ENCODE data around the gene MS4A5.
"Not testable (repeated sequence)": the region's sequence is repeated elsewhere in the genome, so short reads cannot be mapped to it uniquely, and the experiment has no call there.

Gene MS4A5

GRCh38 chr11:60429272-60429671 lies at the start of gene MS4A5:
Gene MS4A5 (plus strand): TSS chr11:60429572. CDS start chr11:60429675, 103 bp downstream.
- DNase-seq (ENCODE audit: low spot score): no peak

DNA sequence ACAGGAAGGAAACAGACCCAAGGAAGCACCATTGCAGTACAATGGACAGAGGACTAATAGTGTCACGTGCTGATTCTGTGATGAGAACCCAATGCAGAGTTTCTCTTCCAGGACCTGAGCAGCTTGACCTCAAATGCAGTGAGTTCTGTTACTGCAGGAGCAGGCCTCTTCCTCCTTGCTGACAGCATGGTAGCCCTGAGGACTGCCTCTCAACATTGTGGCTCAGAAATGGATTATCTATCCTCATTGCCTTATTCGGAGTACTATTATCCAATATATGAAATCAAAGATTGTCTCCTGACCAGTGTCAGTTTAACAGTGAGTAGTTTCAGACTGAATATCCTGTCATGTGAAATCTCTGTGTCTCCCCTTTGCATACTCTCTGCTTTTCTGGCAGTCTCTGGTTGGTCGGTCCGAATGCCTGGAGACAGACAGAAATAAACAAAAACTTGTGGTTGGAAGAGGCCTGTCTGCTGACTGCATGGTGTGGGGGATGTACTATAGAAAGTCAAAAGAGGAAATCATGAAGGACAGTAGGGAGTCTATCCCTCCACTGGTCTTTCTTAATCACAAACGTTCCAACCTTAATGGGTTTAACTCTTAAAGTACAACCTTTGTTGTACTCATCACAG lies 40.0 kb upstream of the MS4A5 start:
- DNase-seq (ENCODE audit: low spot score): no peak

DNA sequence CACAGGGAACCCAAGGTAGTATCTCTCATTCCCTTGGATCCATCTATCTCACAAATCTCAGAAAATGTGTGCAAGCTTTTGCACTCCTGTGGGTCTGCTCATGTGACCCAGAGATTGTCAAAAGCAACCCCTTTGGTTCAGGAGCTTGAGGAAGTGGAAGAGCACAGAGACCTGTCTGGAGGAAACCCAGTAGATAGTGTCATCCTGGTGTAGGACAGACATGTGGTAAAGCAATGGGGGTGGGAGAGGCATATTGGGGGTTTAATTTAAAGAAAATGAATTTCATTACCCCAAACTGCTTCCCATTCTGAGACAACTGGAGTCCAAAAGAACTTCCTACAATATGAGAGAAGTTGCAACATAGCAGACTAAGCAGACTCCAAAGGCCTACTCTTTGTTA lies 39.0 kb upstream of the MS4A5 start:
- no peak for DNase-seq (ENCODE audit: low spot score)

DNA sequence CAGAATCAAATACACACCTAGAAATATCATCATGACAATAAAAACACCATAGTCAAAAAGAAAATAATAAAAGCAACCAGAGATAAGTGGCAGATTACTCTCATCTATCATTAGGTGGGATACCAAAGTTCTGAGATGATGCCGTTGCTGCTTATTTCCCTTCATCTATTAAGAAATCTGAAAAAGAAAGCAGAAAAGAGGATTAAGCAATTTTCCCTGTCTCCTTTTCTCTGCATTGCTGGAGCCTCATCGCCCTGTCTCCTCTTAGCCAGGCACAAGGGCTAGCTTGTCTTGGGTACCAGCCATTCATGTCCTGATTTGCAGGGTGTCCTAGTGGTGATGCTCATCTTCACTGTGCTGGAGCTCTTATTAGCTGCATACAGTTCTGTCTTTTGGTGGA lies 37.0 kb upstream of the MS4A5 start:
- DNase-seq (ENCODE audit: low spot score): no peak

DNA sequence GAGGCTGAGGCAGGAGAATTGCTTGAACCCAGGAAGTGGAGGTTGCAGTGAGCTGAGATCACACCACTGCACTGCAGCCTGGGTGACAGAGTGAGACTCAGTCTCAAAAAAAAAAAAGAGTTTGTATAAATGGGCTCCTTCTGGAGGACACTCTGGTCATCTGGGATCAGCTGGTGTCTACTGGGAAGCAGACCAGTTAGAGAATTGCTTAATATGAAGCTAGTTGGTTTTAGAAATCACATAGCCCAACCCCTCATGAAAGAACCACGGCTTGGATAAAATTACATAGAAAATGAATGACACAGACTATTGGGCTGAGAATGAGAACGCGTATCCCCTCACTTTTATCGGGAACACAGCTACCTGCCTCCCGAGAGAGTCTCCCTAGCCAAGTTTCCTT lies 36.4 kb upstream of the MS4A5 start:
- no peak for DNase-seq (ENCODE audit: low spot score)

- no peak for DNase-seq (ENCODE audit: low spot score)
These were observed 34.5 kb upstream of the MS4A5 start for GRCh38 chr11:60394666-60395380.

DNA sequence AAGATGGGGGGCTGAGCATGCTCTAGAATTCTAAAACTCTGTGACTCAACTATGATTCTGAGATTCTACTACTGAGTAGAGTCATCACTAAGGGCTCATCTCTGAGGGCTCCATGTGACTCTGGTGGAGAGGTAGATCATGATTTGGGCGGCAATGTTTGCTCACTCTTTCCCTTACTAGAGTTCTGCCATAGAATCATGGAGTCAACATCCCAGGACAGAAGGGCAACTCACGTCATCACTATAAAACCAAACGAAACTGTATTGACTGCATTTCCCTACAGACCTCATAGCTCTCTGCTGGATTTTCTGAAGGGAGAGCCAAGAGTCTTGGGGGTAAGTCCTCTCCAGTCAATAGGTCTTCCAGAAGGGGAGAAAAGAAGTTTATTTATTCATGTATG lies 33.0 kb upstream of the MS4A5 start, which contains the start of gene MS4A14:
Gene MS4A14 (plus strand): TSS at position 78 of the 400 bp plus-strand sequence. CDS start 120 bp downstream, at position 198.
- DNase-seq (ENCODE audit: low spot score): no peak

GRCh38 chr11:60396799-60397198 lies 32.6 kb upstream of the MS4A5 start:
- no peak for DNase-seq (ENCODE audit: low spot score)

DNA sequence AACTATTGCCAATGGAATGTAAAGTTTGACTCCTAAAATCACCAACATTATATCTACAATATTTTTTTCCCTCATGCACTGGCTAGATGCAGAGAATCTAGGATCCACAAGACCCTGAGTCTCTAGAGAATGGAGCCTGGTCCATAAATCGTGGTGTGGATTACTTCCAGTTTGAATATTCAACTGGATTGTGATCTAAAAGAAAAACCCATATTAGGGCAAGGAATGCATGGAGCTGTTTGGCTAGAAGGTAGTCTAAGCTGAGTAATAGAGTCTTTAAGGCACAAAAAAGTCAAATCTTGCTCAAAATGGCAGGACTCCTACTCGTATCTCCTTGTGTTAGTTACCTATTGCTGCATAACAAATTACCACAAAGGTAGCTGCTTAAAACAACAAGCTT lies 9.4 kb upstream of the MS4A5 start:
- DNase-seq (ENCODE audit: low spot score): no peak

DNA sequence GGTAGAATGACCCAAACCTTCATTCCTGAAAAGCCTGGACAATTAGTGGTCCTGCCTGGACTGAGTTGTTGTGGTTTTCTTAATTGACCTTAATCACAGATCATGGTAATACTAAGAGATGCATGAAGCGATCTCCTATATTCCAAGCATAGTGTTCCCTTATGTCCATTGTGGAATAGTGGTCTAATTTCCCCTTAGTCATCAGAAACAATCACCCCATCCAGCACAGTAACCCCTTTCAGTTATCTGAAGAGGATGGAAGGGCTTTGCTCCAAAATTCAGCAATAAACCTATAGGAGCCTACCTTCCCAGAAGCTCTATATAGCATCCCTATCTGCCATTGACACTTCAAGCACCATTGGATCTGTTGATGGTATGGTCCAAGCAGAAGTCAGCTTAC lies 6.8 kb upstream of the MS4A5 start:
- no peak for DNase-seq (ENCODE audit: low spot score)

GRCh38 chr11:60428517-60428916 lies 855 bp upstream of the MS4A5 start:
- no peak for DNase-seq (ENCODE audit: low spot score)

DNA sequence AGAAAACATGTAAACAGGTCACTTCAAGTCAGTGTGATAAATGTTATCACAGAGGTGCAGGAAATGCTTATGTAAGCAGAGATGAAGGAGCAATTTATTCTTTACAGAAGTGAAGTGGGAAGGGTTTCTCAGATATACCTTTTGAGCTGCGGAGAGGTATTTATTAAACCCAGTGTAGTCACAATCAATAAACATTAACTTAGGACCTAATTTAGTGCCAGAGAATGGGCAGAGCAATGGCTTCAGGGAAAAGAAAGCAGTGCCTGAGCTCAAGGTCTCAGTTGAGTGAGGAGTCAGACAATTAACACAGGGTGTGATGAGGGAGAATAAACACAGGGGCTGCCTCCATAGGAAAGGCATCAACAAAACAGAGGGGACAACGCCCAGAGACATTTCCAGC lies 1.9 kb downstream of the MS4A5 start:
- DNase-seq (ENCODE audit: low spot score): no peak

- no peak for DNase-seq (ENCODE audit: low spot score)
These were observed 4.0 kb downstream of the MS4A5 start for GRCh38 chr11:60433401-60433800.

DNA sequence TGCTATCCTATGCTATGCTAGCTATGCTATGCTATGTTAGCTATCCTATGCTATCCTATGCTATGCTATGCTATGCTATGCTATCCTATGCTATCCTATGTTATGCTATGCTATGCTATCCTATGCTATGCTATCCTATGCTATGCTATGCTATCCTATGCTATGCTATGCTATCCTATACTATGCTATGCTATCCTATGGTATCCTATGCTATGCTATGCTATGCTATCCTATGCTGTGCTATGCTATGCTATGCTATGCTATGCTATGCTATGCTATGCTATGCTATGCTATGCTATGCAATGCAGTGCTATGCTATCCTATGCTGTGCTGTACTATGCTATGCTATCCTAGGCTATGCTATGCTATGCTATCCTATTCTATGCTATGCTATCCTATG lies 17.7 kb downstream of the MS4A5 start:
- no peak for DNase-seq (ENCODE audit: low spot score)

- no peak for DNase-seq (ENCODE audit: low spot score)
These were observed 18.5 kb downstream of the MS4A5 start for GRCh38 chr11:60447846-60448245.

GRCh38 chr11:60451185-60451584 lies 21.8 kb downstream of the MS4A5 start:
- not testable (repeated sequence) for DNase-seq (ENCODE audit: low spot score)

DNA sequence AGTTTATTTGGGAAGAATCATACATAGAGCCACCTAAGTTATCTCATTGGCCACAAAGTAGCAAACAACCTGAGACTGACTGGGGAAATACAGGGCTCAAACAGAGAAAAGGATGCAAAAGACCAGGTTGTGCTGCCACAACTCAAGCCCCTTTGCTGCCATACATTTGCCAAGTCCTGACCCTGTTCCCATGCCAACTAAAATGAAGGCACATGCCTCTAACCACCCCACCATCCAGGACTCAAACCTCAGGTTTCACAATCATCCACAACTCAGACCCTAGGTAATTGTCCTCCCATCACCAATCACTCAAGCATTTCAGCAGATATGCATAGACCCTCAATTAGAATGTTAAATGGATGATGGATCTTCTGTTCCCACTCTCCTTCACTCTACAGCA lies 24.8 kb downstream of the MS4A5 start:
- no peak for DNase-seq (ENCODE audit: low spot score)

- no peak for DNase-seq (ENCODE audit: low spot score)
These were observed 26.2 kb downstream of the MS4A5 start, which contains the start of gene MS4A1 for GRCh38 chr11:60455531-60456042. Gene MS4A1 (plus strand): TSS chr11:60455847. CDS start chr11:60462375, 6,528 bp downstream.

- DNase-seq (ENCODE audit: low spot score): no peak
These were observed 28.2 kb downstream of the MS4A5 start for GRCh38 chr11:60457576-60457975.

- no peak for DNase-seq (ENCODE audit: low spot score)
These were observed 30.0 kb downstream of the MS4A5 start for GRCh38 chr11:60459345-60459744.

GRCh38 chr11:60468829-60469228 lies 39.5 kb downstream of the MS4A5 start:
- no peak for DNase-seq (ENCODE audit: low spot score)

DNA sequence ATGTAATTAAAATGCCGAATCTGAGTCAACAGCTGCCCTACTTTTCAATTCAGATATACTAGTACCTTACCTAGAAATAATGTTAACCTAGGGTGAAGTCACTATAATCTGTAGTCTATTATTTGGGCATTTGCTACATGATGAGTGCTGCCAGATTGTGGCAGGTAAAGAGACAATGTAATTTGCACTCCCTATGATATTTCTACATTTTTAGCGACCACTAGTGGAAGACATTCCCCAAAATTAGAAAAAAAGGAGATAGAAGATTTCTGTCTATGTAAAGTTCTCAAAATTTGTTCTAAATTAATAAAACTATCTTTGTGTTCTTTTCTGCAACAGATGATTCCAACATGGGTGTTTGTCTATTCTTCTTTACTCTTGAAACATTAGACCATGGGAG lies 40.4 kb downstream of the MS4A5 start:
- no peak for DNase-seq (ENCODE audit: low spot score)

DNA sequence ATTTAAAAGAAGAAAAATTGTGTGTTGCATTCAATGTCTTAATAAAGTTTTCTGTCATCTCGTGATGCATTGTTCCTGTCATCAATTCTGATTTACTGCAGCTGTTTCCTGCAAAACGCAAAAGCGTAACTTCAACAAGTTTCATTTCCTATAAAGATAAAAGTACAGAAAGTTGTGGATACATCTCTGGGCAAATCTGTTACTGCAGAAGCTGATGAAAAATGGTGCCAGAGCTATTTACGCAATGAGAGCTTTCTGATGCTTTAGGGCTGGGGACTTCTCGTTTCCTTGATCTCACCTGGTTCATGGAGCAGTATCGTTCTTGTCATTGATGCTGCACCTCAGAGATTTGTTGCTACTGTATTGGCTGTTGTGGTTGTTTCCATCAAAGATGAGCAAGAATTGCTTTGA lies 47.7 kb downstream of the MS4A5 start:
- DNase-seq (ENCODE audit: low spot score): no peak
